Measurements from ENCODE around the gene SEMA3C.

Gene SEMA3C

GRCh38 chr7:80954191-80954590, 35.3 kb upstream of the SEMA3C start:
- in situ Hi-C loops (cut with MboI; ENCODE audit: low pct_unique_long_range_greater_than_20kb, low sequenced_read_pairs, unreplicated experiment), result no loop called here
- TF ChIP-seq CTCF (IDR thresholded peaks at IDR 0.05; ENCODE audit: extremely low read depth, insufficient read depth, missing control alignments), result no peak
- no peak for DNase-seq (ENCODE audit: low spot score)

- no peak for TF ChIP-seq CTCF (IDR thresholded peaks at IDR 0.05; ENCODE audit: extremely low read depth, insufficient read depth, missing control alignments)
- DNase-seq (ENCODE audit: low spot score), result no peak
- in situ Hi-C loops (cut with MboI; ENCODE audit: low pct_unique_long_range_greater_than_20kb, low sequenced_read_pairs, unreplicated experiment), result no loop called here
Observed at GRCh38 chr7:80950550-80950967, 31.7 kb upstream of the SEMA3C start.

- in situ Hi-C loops (cut with MboI; ENCODE audit: low pct_unique_long_range_greater_than_20kb, low sequenced_read_pairs, unreplicated experiment), result no loop called here
- no peak for DNase-seq (ENCODE audit: low spot score)
- no peak for TF ChIP-seq CTCF (IDR thresholded peaks at IDR 0.05; ENCODE audit: extremely low read depth, insufficient read depth, missing control alignments)
Observed at GRCh38 chr7:80949449-80949848, 30.6 kb upstream of the SEMA3C start.

- DNase-seq (ENCODE audit: low spot score), result no peak
- TF ChIP-seq CTCF (IDR thresholded peaks at IDR 0.05; ENCODE audit: extremely low read depth, insufficient read depth, missing control alignments), result no peak
- in situ Hi-C loops (cut with MboI; ENCODE audit: low pct_unique_long_range_greater_than_20kb, low sequenced_read_pairs, unreplicated experiment), result no loop called here
Observed at GRCh38 chr7:80946858-80947257, 28.0 kb upstream of the SEMA3C start.

GRCh38 chr7:80945976-80946375, 27.1 kb upstream of the SEMA3C start:
- in situ Hi-C loops (cut with MboI; ENCODE audit: low pct_unique_long_range_greater_than_20kb, low sequenced_read_pairs, unreplicated experiment), result no loop called here
- DNase-seq (ENCODE audit: low spot score), result no peak
- TF ChIP-seq CTCF (IDR thresholded peaks at IDR 0.05; ENCODE audit: extremely low read depth, insufficient read depth, missing control alignments), result no peak

- TF ChIP-seq CTCF (IDR thresholded peaks at IDR 0.05; ENCODE audit: extremely low read depth, insufficient read depth, missing control alignments), result no peak
- in situ Hi-C loops (cut with MboI; ENCODE audit: low pct_unique_long_range_greater_than_20kb, low sequenced_read_pairs, unreplicated experiment), result no loop called here
- no peak for DNase-seq (ENCODE audit: low spot score)
Observed at GRCh38 chr7:80943342-80943741, 24.5 kb upstream of the SEMA3C start.

Measured in GM13977 (cell line).